ENCODE measurements around the gene TGFBR1.

DNA sequence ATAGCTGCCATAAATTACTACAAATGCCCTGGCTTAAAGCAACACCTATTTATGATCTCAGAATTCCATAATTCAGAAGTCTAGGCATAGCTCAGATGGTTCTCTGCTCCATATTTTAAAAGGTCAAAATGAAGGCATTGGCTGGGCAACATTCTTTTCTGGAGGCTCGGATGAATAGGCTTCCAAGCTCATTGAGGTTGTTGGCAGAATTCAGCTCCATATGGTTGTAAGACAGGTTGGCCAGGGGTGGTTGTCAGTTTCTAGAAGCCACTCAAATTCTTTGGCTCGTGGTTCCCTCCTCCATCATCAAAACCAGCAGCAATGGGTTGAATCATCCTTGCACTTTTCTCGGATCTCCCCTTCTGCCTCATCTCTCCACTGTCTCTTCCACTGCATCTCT is 49.4 kb downstream of the TGFBR1 start:
- TF ChIP-seq POLR2A (IDR thresholded peaks at IDR 0.05; ENCODE audit: low read depth, low read length): no peak
- TF ChIP-seq TAF1 (IDR thresholded peaks at IDR 0.05; ENCODE audit: borderline replicate concordance, low read depth, low read length): no peak

Data from GM12892 (cell line).